CD4-positive, alpha-beta memory T cell (primary cell): ENCODE results near the gene GATD1. TPM values are rescaled to one million over a fixed set of nuclear protein-coding genes. Genes with fewer than 3 reads are reported as not detected.

Experiments
- CTCF ChIA-PET: fragments of 350-600 bp; sonication (Branson Sonifier 250); formaldehyde crosslinking; loops from one replicate; lab custom pipeline; 2021; ENCODE audit warnings: inconsistent platforms; ENCODE audit not compliant: partially characterized antibody; lab: Charles Lee
- POLR2A ChIA-PET: fragments of 350-600 bp; sonication (Branson Sonifier 250); formaldehyde crosslinking; loops from one replicate; lab custom pipeline; 2021; ENCODE audit not compliant: partially characterized antibody; lab: Charles Lee
- DNase-seq, 5 donors: peaks; one replicate each; pipeline versions ENCODE4 v3.0.0 to v3.0.0-alpha.2; 2020 to 2022; ENCODE audit warnings: mixed read lengths in 1 of 5
- H3K27ac ChIP-seq: one replicate; pipeline ENCODE4 v1.7.0; 2013; ENCODE audit warnings: low read depth, low read length
- H3K27me3 ChIP-seq: 2 replicates; pipeline ENCODE4 v1.7.0; 2013; ENCODE audit warnings: mild to moderate bottlenecking, low read length, moderate library complexity; ENCODE audit not compliant: insufficient read depth
- H3K36me3 ChIP-seq: 2 replicates; pipeline ENCODE4 v1.7.0; 2013; ENCODE audit warnings: mild to moderate bottlenecking, low read length, moderate library complexity; ENCODE audit not compliant: insufficient read depth
- H3K4me1 ChIP-seq: 2 replicates; pipeline ENCODE4 v1.7.0; 2013; ENCODE audit warnings: mild to moderate bottlenecking, low read length, moderate library complexity; ENCODE audit not compliant: insufficient read depth
- H3K4me3 ChIP-seq, 2 donors: one replicate each; pipeline ENCODE4 v1.7.0; 2013; ENCODE audit warnings: low read length in 2 of 2, mild to moderate bottlenecking in 1 of 2
- H3K9me3 ChIP-seq, 2 donors: one replicate each; pipeline ENCODE4 v1.7.0; 2013; ENCODE audit warnings: low read length in 2 of 2, control low read depth in 1 of 2; ENCODE audit not compliant: control insufficient read depth in 1 of 2
- H3K27ac Mint-ChIP-seq, 7 donors: one replicate each; pipeline ENCODE4 v1.8.0; 2020 to 2021; ENCODE audit warnings: mixed read lengths in 7 of 7, mild to moderate bottlenecking in 6 of 7, inconsistent platforms in 3 of 7, moderate library complexity in 3 of 7
- H3K27me3 Mint-ChIP-seq, 2 donors: one replicate each; pipeline ENCODE4 v1.8.0; 2020 to 2021; ENCODE audit warnings: mixed read lengths in 2 of 2
- H3K36me3 Mint-ChIP-seq, 2 donors: one replicate each; pipeline ENCODE4 v1.8.0; 2020 to 2021; ENCODE audit warnings: mixed read lengths in 2 of 2, inconsistent platforms in 1 of 2, mild to moderate bottlenecking in 1 of 2
- H3K4me1 Mint-ChIP-seq, 4 donors: one replicate each; pipeline ENCODE4 v1.8.0; 2020 to 2021; ENCODE audit warnings: mixed read lengths in 4 of 4, mild to moderate bottlenecking in 1 of 4
- H3K4me3 Mint-ChIP-seq, 8 donors: one replicate each; pipeline ENCODE4 v1.8.0; 2020 to 2021; ENCODE audit warnings: mixed read lengths in 8 of 8, mild to moderate bottlenecking in 7 of 8, moderate library complexity in 6 of 8, inconsistent platforms in 3 of 8
- H3K9me3 Mint-ChIP-seq, 8 donors: one replicate each; pipeline ENCODE4 v1.8.0; 2020 to 2021; ENCODE audit warnings: mixed read lengths in 8 of 8, mild to moderate bottlenecking in 5 of 8, inconsistent platforms in 3 of 8, moderate library complexity in 1 of 8
- intact Hi-C: fragments of 100-400 bp; cut with micrococcal nuclease; formaldehyde crosslinking; loops from one replicate; pipeline ENCODE4 v1.15.1; 2023
- polyA plus RNA-seq, 2 donors: library from polyadenylated mRNA; unstranded; fragments of 300-500 nt; fragmentation: Illumina TruSeq; gene quantifications; one replicate each; pipeline ENCODE4 v1.2.3, GENCODE V29; 2021
- total RNA-seq, 2 experiments: library from RNA; stranded (reverse); gene quantifications; one replicate each; pipeline ENCODE4 v1.2.3, GENCODE V29; 2021

The GATD1 gene, protein sequence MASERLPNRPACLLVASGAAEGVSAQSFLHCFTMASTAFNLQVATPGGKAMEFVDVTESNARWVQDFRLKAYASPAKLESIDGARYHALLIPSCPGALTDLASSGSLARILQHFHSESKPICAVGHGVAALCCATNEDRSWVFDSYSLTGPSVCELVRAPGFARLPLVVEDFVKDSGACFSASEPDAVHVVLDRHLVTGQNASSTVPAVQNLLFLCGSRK
- 10 to 100 TPM; 51.5 to 64.9 TPM for total RNA-seq
- polyA plus RNA-seq: 10 to 100 TPM in 1 of 2 donors, 1 to 10 TPM in 1; 4.3 to 15.0 TPM

DNA sequence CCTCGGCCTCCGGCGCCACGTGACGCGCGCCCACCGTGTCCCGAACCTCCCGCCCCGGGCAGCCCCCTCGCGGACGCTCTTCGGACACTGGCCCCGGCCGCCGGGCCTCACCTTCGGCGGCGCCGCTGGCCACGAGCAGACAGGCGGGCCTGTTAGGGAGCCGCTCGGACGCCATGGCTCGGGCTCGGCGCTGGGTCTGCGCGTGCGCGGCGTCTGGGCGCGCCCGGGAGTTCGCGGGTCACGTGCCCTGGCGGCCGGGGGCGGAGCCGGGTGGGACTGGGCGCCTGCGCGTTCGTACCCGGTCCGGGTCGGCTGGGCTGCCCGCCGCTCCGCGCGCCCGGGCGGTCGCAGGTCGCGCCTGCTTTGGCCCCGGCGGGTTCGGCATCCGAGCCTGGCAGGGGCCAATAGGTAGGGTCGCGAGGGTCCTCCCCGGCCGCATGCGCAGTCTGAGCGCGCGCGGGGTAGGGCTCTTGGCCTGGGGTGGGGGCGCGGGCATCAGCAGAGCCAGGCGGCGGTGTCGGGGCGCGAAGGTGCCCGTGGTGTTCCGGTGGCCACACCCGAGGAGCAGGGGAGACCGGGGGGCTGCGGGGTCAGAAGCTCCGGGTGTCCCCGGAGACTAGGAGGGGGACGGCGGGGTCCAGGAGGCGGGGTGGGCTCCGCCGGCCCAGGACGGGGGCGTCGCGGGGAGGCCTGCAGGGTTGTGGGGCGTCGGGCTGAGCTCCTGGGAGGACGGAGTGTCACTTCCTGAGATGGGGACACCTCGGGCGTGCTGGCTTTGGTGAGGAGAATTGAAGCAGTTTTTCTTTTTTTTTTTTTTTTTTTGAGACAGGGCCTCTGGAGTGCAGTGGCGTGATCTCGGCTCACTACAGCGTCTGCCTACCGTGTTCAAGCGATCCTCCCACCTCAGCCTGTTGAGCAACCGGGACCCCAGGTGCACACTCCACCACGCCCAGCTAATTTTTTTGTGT lies at the start of gene GATD1:
Gene GATD1, minus strand, starts transcription at position 200 of the 968 bp plus-strand sequence. Its CDS starts 25 bp downstream, at position 175.
- POLR2A ChIA-PET: interaction anchor here (0.7 to 3.6 kb wide), 9 partner anchors 16 to 81 kb away, joined by 3 to 23 read pairs (median 5); partner anchors contain the start of genes PIDD1, PNPLA2, RPLP2 and SLC25A22
- peak within 1 kb of the TSS; percentile 29 to 76 for H3K4me3 ChIP-seq
- peak within 1 kb of the TSS; percentile 77 to 89 (median 87) for H3K4me3 Mint-ChIP-seq
- H3K9me3 ChIP-seq: no peaks in the 10 kb centered on the region
- H3K4me1 Mint-ChIP-seq: peaks cover 3 to 36% (median 9%) of the 10 kb centered on the region in 4 donors
- peak within 1 kb of the TSS; percentile 67 for H3K27ac ChIP-seq
- no peaks in the 10 kb centered on the region for H3K27me3 Mint-ChIP-seq
- peak within 1 kb of the TSS; percentile 68 to 93 (median 87) for H3K27ac Mint-ChIP-seq
- intact Hi-C loops: loop anchor here (1.0 to 2.0 kb wide), 3 partner anchors 21 to 32 kb away; partner anchors contain the start of genes RPLP2, SLC25A22 and TALDO1
- peaks cover 32% of the 10 kb centered on the region for H3K4me1 ChIP-seq
- H3K27me3 ChIP-seq: no peaks in the 10 kb centered on the region
- peak; percentile 89 to 95 (median 92) for DNase-seq
- CTCF ChIA-PET: interaction anchor here (1.4 to 2.4 kb wide), 2 partner anchors 8 to 12 kb away, joined by 7 to 8 read pairs; no protein-coding TSS in a partner anchor
- peaks cover 7% of the 10 kb centered on the region for H3K36me3 ChIP-seq
- peaks cover 0 to 2% (median 0%) of the 10 kb centered on the region in 8 donors for H3K9me3 Mint-ChIP-seq
- H3K36me3 Mint-ChIP-seq: peaks cover 0 to 5% of the 10 kb centered on the region in 2 donors

DNA sequence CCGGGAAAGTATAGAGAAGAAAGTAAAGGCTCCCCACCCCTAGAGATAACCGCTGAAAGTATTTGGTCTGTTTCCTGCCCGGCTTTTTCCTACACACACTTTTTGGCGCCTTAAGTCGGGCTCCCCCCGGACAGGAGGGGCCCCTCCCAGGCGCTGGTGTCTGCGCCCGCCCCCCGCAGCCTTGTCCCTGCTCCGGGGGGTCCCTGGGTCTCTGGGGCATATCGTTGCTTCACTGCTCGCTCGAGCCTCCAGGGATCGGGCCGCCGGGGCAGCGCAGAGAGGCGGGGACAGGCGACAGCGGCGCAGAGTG lies 49.5 kb upstream of the GATD1 start:
- ChIA-PET POLR2A (interaction anchor here (0.6 to 1.5 kb wide), 3 partner anchors 9 to 18 kb away, joined by 3 to 6 read pairs (median 4); partner anchors contain the start of gene RPLP2), CTCF (no interaction called here)
- Histone ChIP-seq H3K27ac (no peak overlapping the region), H3K36me3 (peaks cover 5% of the 10 kb centered on the region), H3K9me3 (no peaks in the 10 kb centered on the region), H3K4me3 (peak overlapping the region in 1 of 2 donors; percentile 35), H3K4me1 (peaks cover 47% of the 10 kb centered on the region), H3K27me3 (peaks cover 3% of the 10 kb centered on the region)
- H3K36me3 Mint-ChIP-seq: peaks cover 8 to 18% of the 10 kb centered on the region in 2 donors
- peak overlapping the region; percentile 66 to 80 (median 72) for H3K4me3 Mint-ChIP-seq
- peak overlapping the region in 2 of 7 donors; percentile 41 to 48 for H3K27ac Mint-ChIP-seq
- no peak for DNase-seq
- intact Hi-C loops: no loop called here
- H3K4me1 Mint-ChIP-seq: peaks cover 5 to 42% (median 25%) of the 10 kb centered on the region in 4 donors
- peaks cover 9 to 19% of the 10 kb centered on the region in 2 donors for H3K27me3 Mint-ChIP-seq
- H3K9me3 Mint-ChIP-seq: no peaks in the 10 kb centered on the region

DNA sequence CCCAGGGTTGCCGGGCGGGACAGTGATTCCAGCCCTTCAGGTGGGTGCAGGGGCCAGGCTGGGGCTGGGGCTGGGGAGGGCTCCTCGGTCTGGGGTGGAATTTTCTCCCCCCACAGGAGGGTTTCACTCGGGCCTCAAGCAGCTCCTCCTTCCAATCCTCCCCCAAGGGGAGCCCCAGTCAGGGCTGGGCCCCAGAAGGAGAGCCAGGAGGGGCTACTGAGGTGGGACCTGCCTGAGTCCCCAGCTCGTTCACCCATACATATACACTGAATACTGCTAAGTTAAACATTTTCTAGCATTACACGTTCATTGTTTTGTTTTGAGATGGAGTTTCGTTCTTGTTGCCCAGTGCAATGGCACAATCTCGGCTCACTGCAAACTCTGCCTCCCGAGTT lies 48.9 kb upstream of the GATD1 start:
- Histone ChIP-seq H3K36me3 (peaks cover 5% of the 10 kb centered on the region), H3K27ac (no peak overlapping the region), H3K4me3 (no peak overlapping the region), H3K9me3 (no peaks in the 10 kb centered on the region), H3K27me3 (peaks cover 3% of the 10 kb centered on the region), H3K4me1 (peaks cover 45% of the 10 kb centered on the region)
- Mint-ChIP-seq H3K27ac (peak overlapping the region in 2 of 7 donors; percentile 31 to 41), H3K27me3 (peaks cover 9 to 19% of the 10 kb centered on the region in 2 donors), H3K4me3 (peak overlapping the region; percentile 66 to 80 (median 72)), H3K4me1 (peaks cover 5 to 37% (median 23%) of the 10 kb centered on the region in 4 donors), H3K9me3 (no peaks in the 10 kb centered on the region), H3K36me3 (peaks cover 8 to 19% of the 10 kb centered on the region in 2 donors)
- ChIA-PET POLR2A (interaction anchor here (1.5 to 1.7 kb wide), 2 partner anchors 17 to 22 kb away, joined by 5 to 6 read pairs; partner anchors contain the start of gene RPLP2), CTCF (no interaction called here)
- intact Hi-C loops: no loop called here
- no peak for DNase-seq

DNA sequence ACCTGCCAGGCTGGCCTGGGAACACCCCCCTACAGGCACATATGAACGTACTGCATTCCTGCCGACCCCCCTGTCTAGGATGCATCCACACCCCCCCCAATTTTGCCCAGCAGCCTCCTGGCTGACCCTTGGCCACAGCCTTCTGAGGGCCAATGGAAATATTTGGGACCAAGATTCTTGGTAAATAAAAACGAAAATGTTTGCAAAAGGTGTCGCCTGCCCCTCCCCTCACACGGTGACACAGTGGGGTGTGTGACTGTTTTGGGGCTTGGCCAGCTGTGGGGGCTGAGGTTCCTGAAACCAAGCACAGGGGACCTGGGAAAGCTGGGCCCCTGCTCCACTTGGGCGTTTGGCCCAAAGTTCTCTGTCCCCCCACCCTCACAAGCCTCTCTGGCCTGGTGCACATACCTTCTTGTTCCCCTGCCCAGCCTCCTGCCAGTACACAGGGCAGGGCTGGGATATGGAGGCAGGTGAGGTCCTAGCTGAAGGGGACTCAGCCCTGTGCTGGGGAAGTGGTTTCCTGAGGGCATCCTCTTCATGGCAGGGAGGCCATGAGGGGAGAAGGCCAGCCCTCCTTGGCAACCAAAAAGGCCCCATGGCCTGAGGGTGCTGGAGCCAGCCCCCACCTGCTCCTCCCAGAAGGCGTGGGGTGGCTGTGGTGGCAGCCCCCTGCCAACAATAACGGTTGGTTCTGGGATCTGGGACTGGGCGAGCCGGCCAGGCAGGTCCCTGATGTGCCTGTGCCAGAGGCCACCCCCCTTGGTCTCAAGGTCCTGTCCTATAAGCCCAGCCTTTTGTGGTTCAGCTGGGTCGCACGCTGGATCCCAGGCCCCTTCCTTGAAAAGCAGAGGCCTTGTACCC lies 48.3 kb upstream of the GATD1 start:
- no peak overlapping the region for H3K27ac Mint-ChIP-seq
- peaks cover 6 to 41% (median 26%) of the 10 kb centered on the region in 4 donors for H3K4me1 Mint-ChIP-seq
- H3K9me3 Mint-ChIP-seq: no peaks in the 10 kb centered on the region
- POLR2A ChIA-PET: interaction anchor here (1.5 to 1.7 kb wide), 2 partner anchors 16 to 21 kb away, joined by 5 to 6 read pairs; partner anchors contain the start of gene RPLP2
- Histone ChIP-seq H3K27me3 (peaks cover 3% of the 10 kb centered on the region), H3K36me3 (peaks cover 5% of the 10 kb centered on the region), H3K4me3 (no peak overlapping the region), H3K4me1 (peaks cover 46% of the 10 kb centered on the region), H3K27ac (no peak overlapping the region), H3K9me3 (no peaks in the 10 kb centered on the region)
- peaks cover 8 to 19% of the 10 kb centered on the region in 2 donors for H3K36me3 Mint-ChIP-seq
- DNase-seq: no peak
- CTCF ChIA-PET: interaction anchor here (0.6 kb wide), 1 partner anchor 463 kb away, joined by 3 read pairs; no protein-coding TSS in a partner anchor
- intact Hi-C loops: no loop called here
- H3K4me3 Mint-ChIP-seq: peak overlapping the region in 1 of 8 donors; percentile 9
- peaks cover 9 to 19% of the 10 kb centered on the region in 2 donors for H3K27me3 Mint-ChIP-seq

DNA sequence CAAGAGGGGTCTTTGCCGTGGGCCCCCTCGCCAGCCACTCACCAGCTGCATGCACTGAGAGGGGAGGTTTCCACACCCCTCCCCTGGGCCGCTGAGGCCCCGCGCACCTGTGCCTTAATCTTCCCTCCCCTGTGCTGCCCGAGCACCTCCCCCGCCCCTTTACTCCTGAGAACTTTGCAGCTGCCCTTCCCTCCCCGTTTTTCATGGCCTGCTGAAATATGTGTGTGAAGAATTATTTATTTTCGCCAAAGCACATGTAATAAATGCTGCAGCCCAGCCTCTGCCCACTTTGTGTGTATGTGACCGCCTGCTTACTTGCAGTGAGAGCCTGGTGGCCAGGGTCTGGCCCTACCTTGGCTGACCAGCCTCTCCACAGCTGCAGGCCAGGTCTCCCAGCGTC lies 47.7 kb upstream of the GATD1 start:
- peaks cover 5% of the 10 kb centered on the region for H3K36me3 ChIP-seq
- H3K27me3 ChIP-seq: peaks cover 3% of the 10 kb centered on the region
- H3K27ac Mint-ChIP-seq: no peak overlapping the region
- H3K4me1 ChIP-seq: peaks cover 44% of the 10 kb centered on the region
- no peaks in the 10 kb centered on the region for H3K9me3 ChIP-seq
- ChIA-PET CTCF (interaction anchor here (0.6 kb wide), 1 partner anchor 463 kb away, joined by 3 read pairs; no protein-coding TSS in a partner anchor), POLR2A (interaction anchor here (1.7 kb wide), 1 partner anchor 21 kb away, joined by 5 read pairs; no protein-coding TSS in a partner anchor)
- H3K27ac ChIP-seq: no peak overlapping the region
- peaks cover 9 to 19% of the 10 kb centered on the region in 2 donors for H3K27me3 Mint-ChIP-seq
- DNase-seq: no peak
- H3K4me1 Mint-ChIP-seq: peaks cover 6 to 45% (median 25%) of the 10 kb centered on the region in 4 donors
- intact Hi-C loops: no loop called here
- peak overlapping the region in 1 of 8 donors; percentile 9 for H3K4me3 Mint-ChIP-seq
- no peak overlapping the region for H3K4me3 ChIP-seq
- peaks cover 8 to 21% of the 10 kb centered on the region in 2 donors for H3K36me3 Mint-ChIP-seq
- no peaks in the 10 kb centered on the region for H3K9me3 Mint-ChIP-seq

DNA sequence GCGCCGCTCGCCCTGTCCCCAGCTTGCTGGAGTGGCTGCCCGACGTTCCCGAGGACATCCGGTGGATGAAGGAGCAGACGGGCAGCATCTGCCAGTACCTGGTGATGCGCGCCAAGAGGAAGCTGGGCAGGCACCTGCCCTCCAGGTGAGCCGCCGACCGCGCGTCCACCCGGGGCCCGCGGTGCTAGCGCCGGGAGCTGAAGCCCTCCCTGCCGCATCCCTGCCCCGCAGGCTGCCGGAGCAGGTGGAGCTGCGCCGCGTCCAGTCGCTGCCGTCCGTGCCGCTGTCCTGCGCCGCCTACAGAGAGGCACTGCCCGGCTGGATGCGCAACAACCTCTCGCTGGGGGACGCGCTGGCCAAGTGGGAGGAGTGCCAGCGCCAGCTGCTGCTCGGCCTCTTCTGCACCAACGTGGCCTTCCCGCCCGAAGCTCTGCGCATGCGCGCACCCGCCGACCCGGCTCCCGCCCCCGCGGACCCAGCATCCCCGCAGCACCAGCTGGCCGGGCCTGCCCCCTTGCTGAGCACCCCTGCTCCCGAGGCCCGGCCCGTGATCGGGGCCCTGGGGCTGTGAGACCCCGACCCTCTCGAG lies 47.1 kb upstream of the GATD1 start:
- ChIA-PET CTCF (no interaction called here), POLR2A (interaction anchor here (1.7 kb wide), 1 partner anchor 20 kb away, joined by 5 read pairs; no protein-coding TSS in a partner anchor)
- Mint-ChIP-seq H3K27ac (no peak overlapping the region), H3K27me3 (peaks cover 9 to 16% of the 10 kb centered on the region in 2 donors), H3K9me3 (no peaks in the 10 kb centered on the region), H3K4me3 (no peak overlapping the region), H3K36me3 (peaks cover 8 to 22% of the 10 kb centered on the region in 2 donors), H3K4me1 (peaks cover 6 to 42% (median 21%) of the 10 kb centered on the region in 4 donors)
- H3K27me3 ChIP-seq: peaks cover 3% of the 10 kb centered on the region
- no peak overlapping the region for H3K4me3 ChIP-seq
- peaks cover 39% of the 10 kb centered on the region for H3K4me1 ChIP-seq
- no peak overlapping the region for H3K27ac ChIP-seq
- H3K9me3 ChIP-seq: no peaks in the 10 kb centered on the region
- intact Hi-C loops: no loop called here
- peaks cover 5% of the 10 kb centered on the region for H3K36me3 ChIP-seq
- DNase-seq: no peak
